Uterus (tissue), 2 donors: ENCODE results near the gene ZC3H13.

Experiments
- CTCF ChIP-seq, 4 experiments: fragments of 200-600 bp in 2 of 4; fragments of 450-650 bp in 2 of 4; sonication (generic) in 2 of 4; IDR thresholded peaks; one replicate each; pipeline ENCODE4 v1.5.1; 2016 to 2019; ENCODE audit warnings: antibody characterized with exemption in 4 of 4, mild to moderate bottlenecking in 2 of 4, moderate library complexity in 1 of 4
- POLR2A ChIP-seq, 2 donors: fragments of 450-650 bp; IDR thresholded peaks; one replicate each; pipeline ENCODE4 v1.6.1; 2016; ENCODE audit warnings: antibody characterized with exemption in 2 of 2, mild to moderate bottlenecking in 1 of 2, moderate library complexity in 1 of 2

- no peak for TF ChIP-seq CTCF (IDR thresholded peaks at IDR 0.05)
- TF ChIP-seq POLR2A (IDR thresholded peaks at IDR 0.05), result no peak
Observed at GRCh38 chr13:45940061-45940460, 112.5 kb downstream of the ZC3H13 start.
